SKM-1 treated with dmso at 0.1 percent for 144 hours (cell line): Measurements from ENCODE around the gene BAIAP2L2.
"Not testable (repeated sequence)": the region's sequence is repeated elsewhere in the genome, so short reads cannot be mapped to it uniquely, and the experiment has no call there.

Source experiments
- DNase-seq: peaks from one replicate; lab custom pipeline; 2025; ENCODE audit not compliant: unreplicated experiment; lab: John Stamatoyannopoulos, UW

Gene BAIAP2L2

GRCh38 chr22:38110008-38110862, at the start of gene BAIAP2L2:
Gene BAIAP2L2 (minus strand): TSS chr22:38110684. CDS start chr22:38110525, 159 bp downstream.
- DNase-seq, result no peak

- DNase-seq, result no peak
Observed at GRCh38 chr22:38155703-38156102, 45.2 kb upstream of the BAIAP2L2 start.

DNA sequence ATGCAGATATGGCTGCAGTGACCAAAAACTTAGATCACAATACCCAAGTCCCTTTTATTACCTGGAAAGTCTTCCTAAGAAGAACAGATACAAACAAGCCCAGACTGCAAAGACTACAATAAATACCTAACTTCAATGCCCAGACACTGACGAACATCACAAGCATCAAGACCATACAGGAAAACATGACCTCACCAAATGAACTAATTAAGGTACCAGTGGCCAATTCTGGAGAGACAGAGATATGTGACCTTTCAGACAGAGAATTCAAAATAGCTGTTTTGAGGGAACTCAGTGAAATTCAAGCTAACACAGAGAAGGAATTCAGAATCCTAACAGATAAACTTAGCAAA, 44.1 kb upstream of the BAIAP2L2 start:
- DNase-seq, result not testable (repeated sequence)

DNA sequence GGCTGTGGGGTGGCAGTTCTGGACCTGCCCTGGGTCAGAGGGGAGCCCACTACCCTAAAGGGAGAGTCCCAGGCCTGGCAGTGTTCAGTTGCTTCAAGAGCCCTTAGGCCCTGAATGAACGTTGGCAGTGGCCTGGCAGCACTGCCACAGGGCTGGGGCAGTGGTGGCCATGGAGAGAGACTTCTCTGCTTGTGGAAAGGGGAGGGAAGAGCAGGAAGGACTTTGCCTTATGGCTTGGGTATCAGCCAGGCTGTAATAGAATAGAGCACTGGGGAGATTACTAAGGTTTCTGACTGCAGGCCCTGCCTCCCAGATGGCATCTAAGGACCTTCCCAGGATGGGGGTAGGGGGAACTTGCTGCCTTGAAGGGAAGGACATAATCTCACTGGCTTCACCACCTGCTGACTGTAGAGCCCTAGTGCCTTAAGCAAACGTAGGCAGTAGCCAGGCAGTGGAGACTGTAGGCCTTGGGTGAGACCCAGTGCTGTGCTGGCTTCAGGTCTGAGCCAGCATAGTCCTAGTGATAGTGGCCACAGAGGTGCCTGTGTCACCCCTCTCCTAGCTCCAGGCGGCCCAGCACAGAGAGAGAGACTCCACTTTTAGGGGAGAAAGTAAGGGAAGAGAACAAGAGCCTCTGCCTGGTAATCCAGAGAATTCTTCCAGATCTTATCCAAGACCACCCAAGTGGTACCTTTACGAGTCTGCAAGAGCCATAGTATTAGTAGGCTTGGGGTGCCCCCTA, 43.5 kb upstream of the BAIAP2L2 start:
- DNase-seq, result no peak

DNA sequence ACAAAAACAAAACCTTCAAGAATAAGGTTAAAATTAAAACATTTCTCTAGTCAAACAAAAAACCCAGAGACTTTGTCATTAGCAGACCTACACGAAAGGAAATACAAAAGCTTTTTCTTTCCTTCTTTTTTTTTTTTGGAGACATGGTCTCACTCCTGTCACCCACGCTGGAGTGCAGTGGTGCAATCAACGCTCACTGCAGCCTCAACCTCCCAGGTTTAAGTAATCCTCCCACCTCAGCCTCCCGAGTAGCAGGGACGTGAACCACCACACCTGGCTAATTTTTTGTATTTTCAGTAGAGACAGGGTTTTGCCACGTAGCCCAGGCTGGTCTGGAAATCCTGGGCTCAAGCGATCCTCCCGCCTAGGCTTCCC, 40.6 kb upstream of the BAIAP2L2 start:
- DNase-seq, result no peak

- no peak for DNase-seq
Observed at GRCh38 chr22:38148245-38148644, 37.8 kb upstream of the BAIAP2L2 start.

DNA sequence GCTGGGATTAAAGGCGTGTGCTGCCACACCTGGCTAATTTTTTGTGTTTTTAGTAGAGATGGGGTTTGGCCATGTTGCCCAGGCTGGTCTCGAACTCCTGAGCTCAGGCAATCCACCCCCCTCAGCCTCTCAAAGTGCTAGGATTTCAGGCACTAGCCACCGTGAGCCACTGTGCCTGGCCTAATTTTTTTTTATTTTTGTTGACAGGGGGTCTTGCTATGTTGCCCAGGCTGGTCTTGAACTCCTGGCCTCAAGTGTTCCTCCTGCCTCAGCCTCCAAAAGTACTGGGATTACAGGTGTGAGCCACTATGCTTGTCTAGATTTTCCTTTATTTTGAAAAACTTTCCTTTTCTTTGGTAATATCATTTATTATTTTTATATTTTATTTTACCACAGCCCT, 35.7 kb upstream of the BAIAP2L2 start:
- not testable (repeated sequence) for DNase-seq

GRCh38 chr22:38144025-38144405, 33.5 kb upstream of the BAIAP2L2 start:
- DNase-seq, result no peak

- DNase-seq, result no peak
Observed at GRCh38 chr22:38142606-38143005, 32.1 kb upstream of the BAIAP2L2 start.

GRCh38 chr22:38141217-38141973, 30.9 kb upstream of the BAIAP2L2 start:
- no peak for DNase-seq

DNA sequence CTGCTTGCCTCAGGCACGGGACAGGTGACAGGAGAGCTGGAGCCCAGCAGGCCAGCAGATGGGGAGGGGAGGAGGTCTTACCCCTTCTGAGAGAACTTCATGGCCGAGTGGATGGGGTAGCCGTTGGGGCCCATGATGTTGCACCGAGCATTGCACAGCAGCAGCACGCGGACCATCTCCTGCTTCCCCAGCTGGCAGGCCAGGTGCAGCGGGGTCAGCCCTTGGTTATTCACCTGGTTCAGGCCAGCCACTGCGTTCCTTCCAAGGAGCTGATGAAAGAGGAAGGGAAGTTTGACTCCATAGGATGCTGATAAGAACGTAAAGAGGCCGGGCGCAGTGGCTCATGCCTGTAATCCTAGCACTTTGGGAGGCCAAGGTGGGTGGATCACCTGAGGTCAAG, 29.4 kb upstream of the BAIAP2L2 start:
- no peak for DNase-seq

DNA sequence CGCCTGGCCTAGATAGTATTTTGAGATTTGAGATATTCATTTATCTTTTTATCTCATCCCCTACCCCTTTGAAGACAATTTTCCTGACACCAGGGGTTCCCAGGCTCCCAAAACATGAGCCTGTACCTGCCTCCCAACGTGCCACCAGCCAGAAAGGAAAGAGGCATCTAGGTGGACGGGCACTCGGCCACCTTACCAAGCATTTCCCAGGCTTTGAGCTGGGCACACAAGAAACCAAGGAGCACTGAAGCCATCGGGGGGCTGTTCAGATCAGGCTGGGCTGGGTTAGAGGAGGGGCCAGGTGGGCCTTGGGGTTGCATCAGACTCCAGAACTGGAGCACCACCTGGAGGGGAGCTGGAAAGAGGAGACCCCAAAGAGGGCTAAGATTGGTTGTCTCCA, 28.5 kb upstream of the BAIAP2L2 start:
- no peak for DNase-seq

- DNase-seq, result no peak
Observed at GRCh38 chr22:38137876-38138687, 27.6 kb upstream of the BAIAP2L2 start.

GRCh38 chr22:38136607-38137006, 26.1 kb upstream of the BAIAP2L2 start:
- no peak for DNase-seq

GRCh38 chr22:38135133-38135706, 24.7 kb upstream of the BAIAP2L2 start:
- DNase-seq, result no peak

DNA sequence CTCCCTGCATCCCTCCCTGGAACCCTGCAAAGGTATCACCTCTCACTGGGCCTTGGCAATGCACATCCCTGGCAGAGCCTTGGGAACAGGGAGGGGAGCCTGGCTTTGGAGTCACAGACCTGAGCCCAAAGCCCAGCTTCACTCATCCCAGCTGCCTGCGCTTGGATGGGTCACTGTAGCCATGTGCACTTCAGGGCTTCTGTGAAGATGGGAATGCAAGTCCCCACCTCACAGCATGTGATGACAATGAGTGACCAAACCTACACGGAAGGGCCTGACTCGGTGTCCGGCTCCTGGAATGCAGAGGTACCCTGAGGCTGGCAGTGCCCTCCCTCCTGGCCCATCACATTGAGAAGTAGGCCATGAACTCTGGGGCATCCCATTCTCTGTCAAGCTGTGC, 22.8 kb upstream of the BAIAP2L2 start:
- no peak for DNase-seq

- no peak for DNase-seq
Observed at GRCh38 chr22:38132794-38133193, 22.3 kb upstream of the BAIAP2L2 start.

GRCh38 chr22:38132136-38132535, 21.7 kb upstream of the BAIAP2L2 start:
- no peak for DNase-seq

GRCh38 chr22:38131399-38131798, 20.9 kb upstream of the BAIAP2L2 start:
- no peak for DNase-seq

- no peak for DNase-seq
Observed at GRCh38 chr22:38129856-38130255, 19.4 kb upstream of the BAIAP2L2 start.

DNA sequence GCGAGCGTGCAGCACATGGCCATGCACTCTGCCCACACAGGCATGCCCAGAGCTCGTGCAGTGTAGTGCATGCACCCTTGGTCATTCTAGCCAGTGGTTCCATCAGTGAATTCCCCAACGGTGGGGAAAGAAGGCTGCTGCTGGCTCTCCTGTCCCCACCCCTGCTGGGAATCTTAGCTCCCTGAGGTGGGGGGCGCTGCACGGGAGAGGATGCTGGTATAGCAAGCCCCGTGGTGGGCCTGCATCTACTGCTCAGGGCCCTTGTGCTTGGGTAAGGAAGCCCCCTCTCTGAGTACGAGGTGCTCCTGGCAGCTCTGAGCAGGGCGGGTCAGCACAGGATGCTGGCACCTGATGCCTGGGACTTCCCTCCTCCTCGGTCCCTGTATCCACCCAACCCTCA, 18.5 kb upstream of the BAIAP2L2 start:
- DNase-seq, result no peak
